GM12891 (cell line): ENCODE measurements around the gene PGAM2.

Experiments used
- POLR2A ChIP-seq: IDR thresholded peaks from 2 replicates; pipeline ENCODE4 v1.6.1; 2011; ENCODE audit warnings: low read depth, low read length, control low read depth
- POLR2AphosphoS5 ChIP-seq: IDR thresholded peaks from 2 replicates; pipeline ENCODE4 v1.6.1; 2011; ENCODE audit warnings: low read depth, low read length, control low read depth
- POU2F2 ChIP-seq: IDR thresholded peaks from 2 replicates; pipeline ENCODE4 v1.6.1; 2011; ENCODE audit warnings: low read depth, mild to moderate bottlenecking, control low read depth, low read length, moderate library complexity
- TAF1 ChIP-seq: IDR thresholded peaks from 2 replicates; pipeline ENCODE4 v1.6.1; 2011; ENCODE audit warnings: low read depth, low read length, control low read depth

- TF ChIP-seq POLR2A (no peak), POLR2AphosphoS5 (no peak), TAF1 (no peak), POU2F2 (no peak)
Measured at GRCh38 chr7:44108768-44109750, 43.7 kb upstream of the PGAM2 start.
